HUES48 (cell line): ENCODE measurements around the gene RRP9.

Experiments
- H3K27ac ChIP-seq: one replicate; pipeline ENCODE4 v1.7.0; 2013; ENCODE audit warnings: low read depth, low read length, inconsistent platforms
- H3K27me3 ChIP-seq: 2 replicates; pipeline ENCODE4 v1.6.1; 2013; ENCODE audit warnings: mild to moderate bottlenecking, low read length; ENCODE audit not compliant: control insufficient read depth, insufficient read depth
- H3K36me3 ChIP-seq: 2 replicates; pipeline ENCODE4 v1.6.1; 2013; ENCODE audit warnings: low read length; ENCODE audit not compliant: control insufficient read depth, insufficient read depth
- H3K4me1 ChIP-seq: 2 replicates; pipeline ENCODE4 v1.6.1; 2013; ENCODE audit warnings: mild to moderate bottlenecking, low read length; ENCODE audit not compliant: control insufficient read depth, insufficient read depth
- H3K4me3 ChIP-seq: 2 replicates; pipeline ENCODE4 v1.5.1; 2013; ENCODE audit warnings: mild to moderate bottlenecking, low read depth, low read length
- H3K9ac ChIP-seq: 2 replicates; pipeline ENCODE4 v1.6.1; 2013; ENCODE audit warnings: mild to moderate bottlenecking, low read depth, low read length, moderate library complexity
- H3K9me3 ChIP-seq: 2 replicates; pipeline ENCODE4 v1.6.1; 2013; ENCODE audit warnings: low read length; ENCODE audit not compliant: control insufficient read depth, insufficient read depth

Gene RRP9

DNA sequence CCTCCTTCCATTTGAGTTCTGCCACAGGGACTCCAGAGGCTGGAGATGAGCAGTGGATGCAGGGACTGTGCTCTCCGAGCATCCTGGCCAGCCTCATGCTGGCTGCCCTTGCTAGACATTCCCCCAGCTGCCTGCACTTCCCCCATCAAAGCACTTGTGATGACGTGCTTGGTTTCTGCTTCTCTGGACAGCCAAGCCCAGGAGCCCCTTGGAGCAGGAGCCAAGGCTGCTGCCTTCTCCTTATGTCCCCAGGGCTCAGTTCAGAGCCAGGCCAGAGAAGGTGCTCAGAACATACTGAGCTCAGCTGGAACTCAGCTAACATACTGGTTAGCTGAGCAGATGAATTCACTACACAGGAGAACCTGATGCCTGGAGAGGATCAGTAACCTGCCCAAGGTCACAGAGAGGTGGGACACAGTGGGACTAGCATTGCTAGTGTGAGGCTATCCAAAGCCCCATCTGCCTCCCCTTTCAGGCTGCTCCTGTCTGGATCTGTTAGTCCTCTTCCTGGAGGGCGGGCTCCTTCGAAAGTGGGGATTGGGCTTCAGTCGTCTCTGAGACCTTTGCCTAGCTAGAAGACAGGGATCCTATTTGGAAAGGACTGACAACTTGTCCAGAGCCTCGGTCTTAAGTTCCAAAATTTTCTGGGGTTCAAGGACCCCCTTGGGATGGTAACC, 21.3 kb upstream of the RRP9 start:
- H3K9me3 ChIP-seq = no peaks in the 10 kb centered on the region

DNA sequence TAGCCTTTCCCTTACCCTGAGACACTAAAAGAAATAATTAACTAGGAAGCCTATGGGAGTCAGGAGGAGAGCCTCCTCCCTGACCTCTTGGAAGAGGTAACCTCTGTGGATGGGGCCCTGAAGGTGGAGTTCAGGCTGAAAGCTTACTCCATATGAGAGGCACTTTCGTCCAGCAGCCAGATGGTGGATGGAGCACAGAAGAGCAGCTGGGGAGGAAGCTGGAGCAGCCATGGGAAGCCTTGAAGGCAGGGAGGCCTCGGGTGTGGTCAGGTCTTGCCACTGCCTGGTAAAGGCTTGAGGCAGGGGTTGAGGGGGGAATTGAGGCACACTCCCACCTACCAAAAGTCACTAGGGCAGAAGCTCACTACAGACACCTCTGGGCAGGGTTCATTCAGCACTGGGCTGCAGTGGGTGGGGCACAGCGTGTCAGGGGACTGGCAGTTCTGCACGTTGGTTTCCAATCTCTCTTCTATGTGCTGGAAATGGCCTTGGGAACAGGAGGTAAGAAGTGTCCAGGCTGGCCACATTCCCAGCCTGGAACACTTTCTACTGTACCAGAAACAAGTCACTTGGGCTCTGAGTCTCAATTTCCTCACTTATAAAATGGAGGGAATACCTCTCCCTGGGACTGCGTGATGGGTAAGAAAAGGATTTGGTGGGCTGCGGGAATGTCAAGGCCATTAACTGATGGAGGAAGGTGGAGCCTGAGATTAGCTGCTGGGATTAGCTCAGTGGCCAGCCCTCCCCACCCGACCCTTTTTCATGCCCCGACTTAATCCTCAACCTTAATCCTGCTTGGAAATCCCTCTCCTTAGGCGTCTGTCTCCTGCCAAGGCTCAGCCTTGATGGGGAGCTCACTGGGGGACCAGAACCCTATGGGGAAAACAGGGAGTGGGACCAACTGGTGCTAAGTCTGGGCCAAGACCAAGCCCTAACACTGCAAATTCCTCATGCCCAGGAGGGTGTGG, 20.2 kb upstream of the RRP9 start:
- no peak overlapping the region for H3K9ac ChIP-seq
- H3K4me3 ChIP-seq = no peak overlapping the region
- peaks cover 15% of the 10 kb centered on the region for H3K4me1 ChIP-seq
- no peaks in the 10 kb centered on the region for H3K9me3 ChIP-seq
- H3K27me3 ChIP-seq = peaks cover 19% of the 10 kb centered on the region
- no peaks in the 10 kb centered on the region for H3K36me3 ChIP-seq
- H3K27ac ChIP-seq = no peak overlapping the region

More for the DNA sequence above, 21.3 kb upstream of the RRP9 start:
- Histone ChIP-seq H3K9ac (no peak overlapping the region), H3K27me3 (peaks cover 17% of the 10 kb centered on the region), H3K36me3 (no peaks in the 10 kb centered on the region), H3K27ac (no peak overlapping the region), H3K4me3 (no peak overlapping the region), H3K4me1 (peaks cover 16% of the 10 kb centered on the region)

DNA sequence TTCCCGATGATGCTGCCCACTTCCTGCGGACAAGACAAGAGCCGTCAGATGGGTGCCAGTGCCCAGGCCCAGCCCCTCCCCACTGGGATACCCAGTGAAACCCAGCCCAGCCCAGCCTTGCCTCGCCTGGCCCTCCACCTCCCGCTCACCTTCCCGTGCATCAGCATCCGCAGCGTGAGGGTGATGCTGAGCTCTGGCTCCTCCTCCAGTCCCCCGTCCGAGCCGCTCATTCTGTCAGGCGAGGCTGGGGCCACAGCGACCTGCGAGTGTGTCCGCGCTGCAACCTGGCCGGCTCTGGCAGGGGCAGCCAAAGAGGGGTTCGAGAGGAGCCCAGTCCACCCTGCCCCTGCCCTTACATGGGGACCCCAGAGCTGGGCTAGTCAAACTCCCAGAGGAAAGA, 19.3 kb upstream of the RRP9 start:
- no peak overlapping the region for H3K9ac ChIP-seq
- no peaks in the 10 kb centered on the region for H3K9me3 ChIP-seq
- H3K36me3 ChIP-seq = no peaks in the 10 kb centered on the region
- H3K27me3 ChIP-seq = peaks cover 24% of the 10 kb centered on the region
- no peak overlapping the region for H3K4me3 ChIP-seq
- H3K4me1 ChIP-seq = peaks cover 12% of the 10 kb centered on the region
- no peak overlapping the region for H3K27ac ChIP-seq

DNA sequence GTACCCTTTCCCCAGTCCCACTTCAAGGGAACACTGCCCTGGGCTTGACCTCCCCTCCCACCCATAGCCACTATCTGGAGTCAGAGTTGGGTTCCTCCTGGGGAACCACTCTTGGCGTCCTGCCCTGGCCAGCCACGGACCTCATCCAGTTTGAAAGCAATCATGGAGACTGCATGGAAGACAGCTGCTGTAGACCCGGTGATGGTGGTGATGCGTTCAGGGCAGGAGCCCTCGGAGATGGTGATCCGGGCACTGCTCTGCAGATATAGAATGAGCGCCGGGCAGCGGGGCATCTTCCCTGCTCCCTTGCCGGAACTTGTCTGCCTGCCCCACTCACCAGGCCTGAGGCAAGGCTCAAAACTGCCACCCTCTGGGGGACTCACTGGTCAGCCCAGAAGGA, 18.7 kb upstream of the RRP9 start:
- H3K4me1 ChIP-seq = peaks cover 15% of the 10 kb centered on the region
- no peak overlapping the region for H3K9ac ChIP-seq
- H3K4me3 ChIP-seq = no peak overlapping the region
- no peak overlapping the region for H3K27ac ChIP-seq
- H3K9me3 ChIP-seq = no peaks in the 10 kb centered on the region
- no peaks in the 10 kb centered on the region for H3K36me3 ChIP-seq
- H3K27me3 ChIP-seq = peaks cover 27% of the 10 kb centered on the region

DNA sequence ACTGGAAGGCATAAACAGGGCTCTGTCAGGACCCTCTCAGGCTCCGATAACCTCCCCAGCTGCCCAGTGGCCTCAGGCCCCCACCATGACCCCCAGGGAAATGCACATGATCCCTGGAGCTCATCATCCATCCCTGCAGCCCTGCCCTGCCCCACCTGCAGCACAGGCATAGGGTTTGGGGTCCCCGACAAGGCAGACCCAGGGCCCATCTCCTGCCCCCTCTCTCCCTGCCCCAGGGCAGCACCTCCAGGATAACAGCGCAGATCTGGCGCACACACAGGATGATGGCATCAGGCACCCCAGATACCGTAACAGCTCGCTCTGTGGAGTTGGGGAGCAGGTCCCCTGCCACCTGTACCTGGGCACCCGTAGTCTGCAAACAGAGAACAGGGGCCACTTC, 17.9 kb upstream of the RRP9 start:
- peaks cover 29% of the 10 kb centered on the region for H3K27me3 ChIP-seq
- no peak overlapping the region for H3K4me3 ChIP-seq
- no peak overlapping the region for H3K9ac ChIP-seq
- no peaks in the 10 kb centered on the region for H3K9me3 ChIP-seq
- H3K27ac ChIP-seq = no peak overlapping the region
- peaks cover 16% of the 10 kb centered on the region for H3K4me1 ChIP-seq
- H3K36me3 ChIP-seq = no peaks in the 10 kb centered on the region

DNA sequence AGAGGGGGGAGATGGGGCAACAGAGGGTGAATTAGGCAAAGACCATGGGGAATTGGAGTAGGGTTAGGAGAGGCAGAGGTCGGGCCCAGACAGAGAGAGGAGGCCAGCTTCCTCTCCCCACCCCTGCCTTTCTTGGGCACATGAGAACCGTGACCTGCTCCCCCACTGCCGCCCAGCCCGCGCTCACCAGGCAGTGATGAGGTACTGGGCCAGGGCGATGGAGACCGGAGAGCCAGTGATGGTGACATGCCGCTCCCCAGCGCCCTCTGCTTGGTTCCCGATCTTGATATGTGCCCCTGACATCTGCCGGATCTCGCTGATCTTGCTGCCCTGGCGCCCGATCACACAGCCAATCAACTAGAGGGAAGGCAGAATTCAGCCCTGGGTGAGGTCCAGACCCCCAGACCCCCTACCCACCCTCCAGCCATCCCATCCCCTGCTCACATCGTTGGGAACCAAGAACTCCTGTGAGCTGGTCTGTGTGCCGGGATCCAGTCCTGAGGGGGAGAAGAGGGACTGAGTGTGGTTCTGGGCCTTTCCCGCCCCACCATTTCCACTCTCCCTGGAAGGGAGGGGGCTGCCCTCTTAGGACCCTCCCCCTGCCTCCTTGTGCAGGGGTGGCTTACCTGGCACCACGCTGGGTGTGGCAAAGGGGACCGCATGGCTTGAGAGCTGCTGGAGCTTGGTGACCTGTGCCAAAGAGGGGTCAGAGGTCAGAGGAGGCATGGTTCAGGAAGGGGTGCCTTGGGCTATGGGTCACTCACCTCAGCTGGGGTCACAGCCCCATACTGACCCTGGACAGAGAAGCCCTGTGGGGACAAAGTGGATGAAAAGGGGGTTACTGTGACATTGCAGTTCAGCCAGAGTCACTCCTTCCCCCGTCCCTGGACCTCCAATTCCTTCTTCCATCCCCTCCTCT, 17.2 kb upstream of the RRP9 start:
- H3K9ac ChIP-seq = no peak overlapping the region
- H3K27me3 ChIP-seq = peaks cover 37% of the 10 kb centered on the region
- H3K4me3 ChIP-seq = no peak overlapping the region
- peaks cover 9% of the 10 kb centered on the region; the same call in 1 of the 2 replicates for H3K4me1 ChIP-seq
- no peaks in the 10 kb centered on the region for H3K36me3 ChIP-seq
- H3K27ac ChIP-seq = no peak overlapping the region
- H3K9me3 ChIP-seq = no peaks in the 10 kb centered on the region

DNA sequence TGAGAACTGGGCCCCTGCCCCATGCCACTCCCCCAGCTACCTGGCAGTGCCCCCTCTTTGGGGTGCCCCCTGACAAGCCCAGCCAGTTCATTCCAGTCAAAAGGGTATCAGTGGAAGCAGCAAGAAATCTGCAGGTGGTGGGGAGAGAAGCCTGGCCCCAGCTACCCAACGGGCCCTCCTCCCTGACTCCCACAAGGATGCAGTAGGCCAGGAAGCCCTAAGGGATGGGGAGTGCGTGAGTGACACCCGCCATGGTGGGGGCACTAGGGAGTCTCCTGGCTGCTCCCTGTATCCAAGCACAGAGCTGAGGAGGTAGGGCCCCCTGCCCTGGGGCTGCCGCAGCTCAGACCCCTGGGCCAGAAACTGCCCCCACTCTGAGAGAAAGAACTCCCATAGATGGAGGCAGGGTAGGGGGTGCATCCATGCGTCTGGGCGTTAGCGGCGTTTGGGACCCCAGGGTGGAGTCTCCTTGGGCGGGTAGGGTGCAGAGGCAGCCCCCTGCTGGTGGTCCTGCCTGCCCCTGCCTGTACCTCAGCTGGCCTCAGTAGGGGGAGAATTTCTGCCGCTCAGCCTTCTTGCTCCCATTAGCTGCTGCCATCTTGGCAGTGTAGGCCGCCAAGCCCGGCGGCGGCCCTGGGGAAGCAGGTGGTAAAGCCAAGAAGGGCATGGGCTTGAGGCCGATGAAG, 16.0 kb upstream of the RRP9 start:
- peaks cover 7% of the 10 kb centered on the region; the same call in 1 of the 2 replicates for H3K4me1 ChIP-seq
- H3K9ac ChIP-seq = no peak overlapping the region

DNA sequence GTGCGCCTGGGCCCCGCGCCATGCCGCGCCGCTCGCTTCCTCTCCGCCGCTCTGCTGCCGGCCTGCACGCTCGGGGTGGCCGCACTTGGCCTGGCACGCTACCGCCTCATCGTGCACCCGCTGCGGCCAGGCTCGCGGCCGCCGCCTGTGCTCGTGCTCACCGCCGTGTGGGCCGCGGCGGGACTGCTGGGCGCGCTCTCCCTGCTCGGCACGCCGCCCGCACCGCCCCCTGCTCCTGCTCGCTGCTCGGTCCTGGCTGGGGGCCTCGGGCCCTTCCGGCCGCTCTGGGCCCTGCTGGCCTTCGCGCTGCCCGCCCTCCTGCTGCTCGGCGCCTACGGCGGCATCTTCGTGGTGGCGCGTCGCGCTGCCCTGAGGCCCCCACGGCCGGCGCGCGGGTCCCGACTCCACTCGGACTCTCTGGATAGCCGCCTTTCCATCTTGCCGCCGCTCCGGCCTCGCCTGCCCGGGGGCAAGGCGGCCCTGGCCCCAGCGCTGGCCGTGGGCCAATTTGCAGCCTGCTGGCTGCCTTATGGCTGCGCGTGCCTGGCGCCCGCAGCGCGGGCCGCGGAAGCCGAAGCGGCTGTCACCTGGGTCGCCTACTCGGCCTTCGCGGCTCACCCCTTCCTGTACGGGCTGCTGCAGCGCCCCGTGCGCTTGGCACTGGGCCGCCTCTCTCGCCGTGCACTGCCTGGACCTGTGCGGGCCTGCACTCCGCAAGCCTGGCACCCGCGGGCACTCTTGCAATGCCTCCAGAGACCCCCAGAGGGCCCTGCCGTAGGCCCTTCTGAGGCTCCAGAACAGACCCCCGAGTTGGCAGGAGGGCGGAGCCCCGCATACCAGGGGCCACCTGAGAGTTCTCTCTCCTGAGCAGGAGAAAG, 14.4 kb upstream of the RRP9 start:
- H3K27ac ChIP-seq = no peak overlapping the region
- H3K27me3 ChIP-seq = peaks cover 53% of the 10 kb centered on the region
- peak overlapping the region; percentile 56 for H3K4me3 ChIP-seq
- H3K9me3 ChIP-seq = no peaks in the 10 kb centered on the region
- H3K9ac ChIP-seq = peak overlapping the region; percentile 20; the same call in 1 of the 2 replicates
- H3K4me1 ChIP-seq = peaks cover 7% of the 10 kb centered on the region; the same call in 1 of the 2 replicates
- H3K36me3 ChIP-seq = no peaks in the 10 kb centered on the region

More for the DNA sequence above, 16.0 kb upstream of the RRP9 start:
- Histone ChIP-seq H3K27ac (no peak overlapping the region), H3K27me3 (peaks cover 47% of the 10 kb centered on the region), H3K36me3 (no peaks in the 10 kb centered on the region), H3K4me3 (no peak overlapping the region), H3K9me3 (no peaks in the 10 kb centered on the region)

DNA sequence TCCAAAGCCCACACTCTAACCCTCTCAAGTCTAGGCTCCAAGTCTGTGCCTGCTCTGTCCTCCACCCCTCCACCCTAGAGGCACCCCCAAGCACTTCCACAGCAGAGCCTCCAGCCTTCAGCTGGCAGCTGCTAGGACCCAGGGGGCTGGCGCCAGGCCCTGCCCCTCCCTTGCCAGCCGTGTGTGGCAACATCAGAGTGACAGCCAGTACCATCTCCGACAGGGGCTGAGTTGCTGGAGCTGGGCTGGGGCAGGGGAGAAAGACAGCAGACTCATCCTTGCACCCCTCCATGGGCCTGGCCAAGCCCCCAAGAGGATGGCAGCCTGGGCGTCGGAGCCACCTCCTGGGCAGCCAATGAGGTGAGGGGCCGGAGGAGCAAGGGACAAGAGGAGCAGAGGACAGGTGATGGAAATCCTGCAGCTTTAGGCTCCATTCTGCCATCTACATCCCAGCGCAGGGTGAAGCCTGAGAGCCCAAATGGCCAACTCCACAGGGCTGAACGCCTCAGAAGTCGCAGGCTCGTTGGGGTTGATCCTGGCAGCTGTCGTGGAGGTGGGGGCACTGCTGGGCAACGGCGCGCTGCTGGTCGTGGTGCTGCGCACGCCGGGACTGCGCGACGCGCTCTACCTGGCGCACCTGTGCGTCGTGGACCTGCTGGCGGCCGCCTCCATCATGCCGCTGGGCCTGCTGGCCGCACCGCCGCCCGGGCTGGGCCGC, 13.6 kb upstream of the RRP9 start, which contains the start of gene GPR62:
Gene GPR62, plus strand, starts transcription at position 207 of the 718 bp plus-strand sequence. Its CDS starts 272 bp downstream, at position 479.
- Histone ChIP-seq H3K9me3 (no peaks in the 10 kb centered on the region), H3K36me3 (no peaks in the 10 kb centered on the region), H3K27me3 (peaks cover 55% of the 10 kb centered on the region), H3K4me1 (peaks cover 7% of the 10 kb centered on the region; the same call in 1 of the 2 replicates), H3K9ac (peak within 1 kb of the TSS; percentile 20; the same call in 1 of the 2 replicates), H3K27ac (no peak within 1 kb of the TSS), H3K4me3 (peak within 1 kb of the TSS; percentile 56)
